SK-N-SH treated with all-trans-retinoic acid at 6 μM for 48 hours (cell line): ENCODE results near the gene MAPK8.

Experiments
- ARNTL ChIP-seq: fragments of 450-650 bp; formaldehyde crosslinking; IDR thresholded peaks from 2 replicates; pipeline ENCODE4 v1.5.0; 2020; ENCODE audit warnings: low read depth, mild to moderate bottlenecking, moderate library complexity, borderline replicate concordance
- BACH2 ChIP-seq: fragments of 250-450 bp; sonication (Bioruptor Pico); IDR thresholded peaks from 2 replicates; pipeline ENCODE4 v1.9.0; 2021; ENCODE audit warnings: mild to moderate bottlenecking, borderline replicate concordance
- CSDC2 ChIP-seq: fragments of 250-450 bp; sonication (Bioruptor Pico); IDR thresholded peaks from 2 replicates; pipeline ENCODE4 v1.5.0; 2020; ENCODE audit warnings: mild to moderate bottlenecking, moderate library complexity
- ISL1 ChIP-seq: fragments of 250-450 bp; sonication (Bioruptor Pico); IDR thresholded peaks from 2 replicates; pipeline ENCODE4 v2.1.2; 2022; ENCODE audit warnings: mild to moderate bottlenecking, moderate library complexity
- PPARA ChIP-seq: fragments of 250-450 bp; sonication (Bioruptor Pico); IDR thresholded peaks from 2 replicates; pipeline ENCODE4 v1.5.0; 2020; ENCODE audit warnings: mild to moderate bottlenecking, borderline replicate concordance
- RARB ChIP-seq: fragments of 250-450 bp; sonication (Bioruptor Pico); IDR thresholded peaks from 2 replicates; pipeline ENCODE4 v1.8.0; 2021; ENCODE audit warnings: mild to moderate bottlenecking, moderate library complexity
- TOX ChIP-seq: fragments of 250-450 bp; sonication (Bioruptor Pico); IDR thresholded peaks from 2 replicates; pipeline ENCODE4 v1.8.0; 2021; ENCODE audit warnings: mild to moderate bottlenecking, moderate library complexity, borderline replicate concordance
- ZC3H10 ChIP-seq: fragments of 250-450 bp; sonication (Bioruptor Pico); IDR thresholded peaks from 2 replicates; pipeline ENCODE4 v1.5.1; 2021; ENCODE audit warnings: mild to moderate bottlenecking, moderate library complexity
- ZNF70 ChIP-seq: fragments of 450-650 bp; formaldehyde crosslinking; IDR thresholded peaks from 2 replicates; pipeline ENCODE4 v1.5.0; 2020; ENCODE audit warnings: mild to moderate bottlenecking, moderate library complexity
- TF ChIP-seq, protein P1 (sequence below): fragments of 250-450 bp; sonication (Bioruptor Pico); IDR thresholded peaks from 2 replicates; pipeline ENCODE4 v1.8.0; 2020; ENCODE audit warnings: mild to moderate bottlenecking, moderate library complexity, borderline replicate concordance
- TF ChIP-seq, protein P2 (sequence below): fragments of 250-450 bp; sonication (Bioruptor Pico); IDR thresholded peaks from 2 replicates; pipeline ENCODE4 v1.5.1; 2021; ENCODE audit warnings: mild to moderate bottlenecking, moderate library complexity
- TF ChIP-seq, protein P3 (sequence below): fragments of 250-450 bp; sonication (Bioruptor Pico); IDR thresholded peaks from 2 replicates; pipeline ENCODE4 v1.5.0; 2020; ENCODE audit warnings: mild to moderate bottlenecking, moderate library complexity
- TF ChIP-seq, protein P4 (sequence below): fragments of 250-450 bp; sonication (Bioruptor Pico); IDR thresholded peaks from 2 replicates; pipeline ENCODE4 v1.8.0; 2021; ENCODE audit warnings: low read depth, mild to moderate bottlenecking, moderate library complexity, borderline replicate concordance
- TF ChIP-seq, protein P5 (sequence below): fragments of 250-450 bp; sonication (Bioruptor Pico); IDR thresholded peaks from 2 replicates; pipeline ENCODE4 v1.5.1; 2020; ENCODE audit warnings: low read depth, mild to moderate bottlenecking, moderate library complexity

DNA sequence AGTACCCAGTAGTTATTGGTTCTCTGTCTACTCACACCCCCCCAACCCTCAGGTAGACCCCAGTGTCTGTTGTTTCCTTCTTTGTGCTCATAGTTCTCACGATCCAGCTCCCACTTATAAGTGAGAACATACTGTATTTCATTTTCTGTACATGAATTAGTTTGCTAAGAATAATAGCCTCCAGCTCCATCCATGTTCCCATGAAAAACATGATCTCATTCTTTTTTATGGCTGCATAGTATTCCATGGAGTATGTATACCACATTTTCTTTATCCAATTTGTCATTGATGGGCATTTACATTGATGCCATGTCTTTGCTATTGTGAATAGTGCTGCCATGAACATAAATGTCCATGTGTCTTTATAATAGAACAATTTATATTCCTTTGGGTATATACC is 29.4 kb upstream of the MAPK8 start:
- TF ChIP-seq BACH2 (CRISPR knock-in tag), result no peak
- TF ChIP-seq PPARA (CRISPR knock-in tag), result no peak
- no peak for TF ChIP-seq ISL1 (CRISPR knock-in tag)
- TF ChIP-seq, protein P1, sequence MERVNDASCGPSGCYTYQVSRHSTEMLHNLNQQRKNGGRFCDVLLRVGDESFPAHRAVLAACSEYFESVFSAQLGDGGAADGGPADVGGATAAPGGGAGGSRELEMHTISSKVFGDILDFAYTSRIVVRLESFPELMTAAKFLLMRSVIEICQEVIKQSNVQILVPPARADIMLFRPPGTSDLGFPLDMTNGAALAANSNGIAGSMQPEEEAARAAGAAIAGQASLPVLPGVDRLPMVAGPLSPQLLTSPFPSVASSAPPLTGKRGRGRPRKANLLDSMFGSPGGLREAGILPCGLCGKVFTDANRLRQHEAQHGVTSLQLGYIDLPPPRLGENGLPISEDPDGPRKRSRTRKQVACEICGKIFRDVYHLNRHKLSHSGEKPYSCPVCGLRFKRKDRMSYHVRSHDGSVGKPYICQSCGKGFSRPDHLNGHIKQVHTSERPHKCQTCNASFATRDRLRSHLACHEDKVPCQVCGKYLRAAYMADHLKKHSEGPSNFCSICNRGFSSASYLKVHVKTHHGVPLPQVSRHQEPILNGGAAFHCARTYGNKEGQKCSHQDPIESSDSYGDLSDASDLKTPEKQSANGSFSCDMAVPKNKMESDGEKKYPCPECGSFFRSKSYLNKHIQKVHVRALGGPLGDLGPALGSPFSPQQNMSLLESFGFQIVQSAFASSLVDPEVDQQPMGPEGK (CRISPR knock-in tag), result no peak
- TF ChIP-seq, protein P2, sequence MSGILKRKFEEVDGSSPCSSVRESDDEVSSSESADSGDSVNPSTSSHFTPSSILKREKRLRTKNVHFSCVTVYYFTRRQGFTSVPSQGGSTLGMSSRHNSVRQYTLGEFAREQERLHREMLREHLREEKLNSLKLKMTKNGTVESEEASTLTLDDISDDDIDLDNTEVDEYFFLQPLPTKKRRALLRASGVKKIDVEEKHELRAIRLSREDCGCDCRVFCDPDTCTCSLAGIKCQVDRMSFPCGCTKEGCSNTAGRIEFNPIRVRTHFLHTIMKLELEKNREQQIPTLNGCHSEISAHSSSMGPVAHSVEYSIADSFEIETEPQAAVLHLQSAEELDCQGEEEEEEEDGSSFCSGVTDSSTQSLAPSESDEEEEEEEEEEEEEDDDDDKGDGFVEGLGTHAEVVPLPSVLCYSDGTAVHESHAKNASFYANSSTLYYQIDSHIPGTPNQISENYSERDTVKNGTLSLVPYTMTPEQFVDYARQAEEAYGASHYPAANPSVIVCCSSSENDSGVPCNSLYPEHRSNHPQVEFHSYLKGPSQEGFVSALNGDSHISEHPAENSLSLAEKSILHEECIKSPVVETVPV, result no peak
- TF ChIP-seq, protein P3, sequence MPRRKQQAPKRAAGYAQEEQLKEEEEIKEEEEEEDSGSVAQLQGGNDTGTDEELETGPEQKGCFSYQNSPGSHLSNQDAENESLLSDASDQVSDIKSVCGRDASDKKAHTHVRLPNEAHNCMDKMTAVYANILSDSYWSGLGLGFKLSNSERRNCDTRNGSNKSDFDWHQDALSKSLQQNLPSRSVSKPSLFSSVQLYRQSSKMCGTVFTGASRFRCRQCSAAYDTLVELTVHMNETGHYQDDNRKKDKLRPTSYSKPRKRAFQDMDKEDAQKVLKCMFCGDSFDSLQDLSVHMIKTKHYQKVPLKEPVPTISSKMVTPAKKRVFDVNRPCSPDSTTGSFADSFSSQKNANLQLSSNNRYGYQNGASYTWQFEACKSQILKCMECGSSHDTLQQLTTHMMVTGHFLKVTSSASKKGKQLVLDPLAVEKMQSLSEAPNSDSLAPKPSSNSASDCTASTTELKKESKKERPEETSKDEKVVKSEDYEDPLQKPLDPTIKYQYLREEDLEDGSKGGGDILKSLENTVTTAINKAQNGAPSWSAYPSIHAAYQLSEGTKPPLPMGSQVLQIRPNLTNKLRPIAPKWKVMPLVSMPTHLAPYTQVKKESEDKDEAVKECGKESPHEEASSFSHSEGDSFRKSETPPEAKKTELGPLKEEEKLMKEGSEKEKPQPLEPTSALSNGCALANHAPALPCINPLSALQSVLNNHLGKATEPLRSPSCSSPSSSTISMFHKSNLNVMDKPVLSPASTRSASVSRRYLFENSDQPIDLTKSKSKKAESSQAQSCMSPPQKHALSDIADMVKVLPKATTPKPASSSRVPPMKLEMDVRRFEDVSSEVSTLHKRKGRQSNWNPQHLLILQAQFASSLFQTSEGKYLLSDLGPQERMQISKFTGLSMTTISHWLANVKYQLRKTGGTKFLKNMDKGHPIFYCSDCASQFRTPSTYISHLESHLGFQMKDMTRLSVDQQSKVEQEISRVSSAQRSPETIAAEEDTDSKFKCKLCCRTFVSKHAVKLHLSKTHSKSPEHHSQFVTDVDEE (CRISPR knock-in tag), result no peak
- TF ChIP-seq ZC3H10 (CRISPR knock-in tag), result no peak
- TF ChIP-seq, protein P4, sequence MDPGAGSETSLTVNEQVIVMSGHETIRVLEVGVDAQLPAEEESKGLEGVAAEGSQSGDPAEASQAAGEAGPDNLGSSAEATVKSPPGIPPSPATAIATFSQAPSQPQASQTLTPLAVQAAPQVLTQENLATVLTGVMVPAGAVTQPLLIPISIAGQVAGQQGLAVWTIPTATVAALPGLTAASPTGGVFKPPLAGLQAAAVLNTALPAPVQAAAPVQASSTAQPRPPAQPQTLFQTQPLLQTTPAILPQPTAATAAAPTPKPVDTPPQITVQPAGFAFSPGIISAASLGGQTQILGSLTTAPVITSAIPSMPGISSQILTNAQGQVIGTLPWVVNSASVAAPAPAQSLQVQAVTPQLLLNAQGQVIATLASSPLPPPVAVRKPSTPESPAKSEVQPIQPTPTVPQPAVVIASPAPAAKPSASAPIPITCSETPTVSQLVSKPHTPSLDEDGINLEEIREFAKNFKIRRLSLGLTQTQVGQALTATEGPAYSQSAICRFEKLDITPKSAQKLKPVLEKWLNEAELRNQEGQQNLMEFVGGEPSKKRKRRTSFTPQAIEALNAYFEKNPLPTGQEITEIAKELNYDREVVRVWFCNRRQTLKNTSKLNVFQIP (CRISPR knock-in tag), result no peak
- TF ChIP-seq CSDC2 (CRISPR knock-in tag), result no peak
- no peak for TF ChIP-seq ZNF70 (CRISPR knock-in tag)
- TF ChIP-seq TOX (CRISPR knock-in tag), result no peak
- TF ChIP-seq, protein P5, sequence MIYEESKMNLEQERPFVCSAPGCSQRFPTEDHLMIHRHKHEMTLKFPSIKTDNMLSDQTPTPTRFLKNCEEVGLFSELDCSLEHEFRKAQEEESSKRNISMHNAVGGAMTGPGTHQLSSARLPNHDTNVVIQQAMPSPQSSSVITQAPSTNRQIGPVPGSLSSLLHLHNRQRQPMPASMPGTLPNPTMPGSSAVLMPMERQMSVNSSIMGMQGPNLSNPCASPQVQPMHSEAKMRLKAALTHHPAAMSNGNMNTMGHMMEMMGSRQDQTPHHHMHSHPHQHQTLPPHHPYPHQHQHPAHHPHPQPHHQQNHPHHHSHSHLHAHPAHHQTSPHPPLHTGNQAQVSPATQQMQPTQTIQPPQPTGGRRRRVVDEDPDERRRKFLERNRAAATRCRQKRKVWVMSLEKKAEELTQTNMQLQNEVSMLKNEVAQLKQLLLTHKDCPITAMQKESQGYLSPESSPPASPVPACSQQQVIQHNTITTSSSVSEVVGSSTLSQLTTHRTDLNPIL, result no peak
- no peak for TF ChIP-seq RARB (CRISPR knock-in tag)
- TF ChIP-seq ARNTL (CRISPR knock-in tag), result no peak
